ENCODE data around the gene NDRG4. TPM values are rescaled to one million over a fixed set of nuclear protein-coding genes. Genes with fewer than 3 reads are reported as not detected.
A peak's percentile ranks its signal among the peaks of the same experiment; 100 is the strongest.

NDRG4 gene, protein sequence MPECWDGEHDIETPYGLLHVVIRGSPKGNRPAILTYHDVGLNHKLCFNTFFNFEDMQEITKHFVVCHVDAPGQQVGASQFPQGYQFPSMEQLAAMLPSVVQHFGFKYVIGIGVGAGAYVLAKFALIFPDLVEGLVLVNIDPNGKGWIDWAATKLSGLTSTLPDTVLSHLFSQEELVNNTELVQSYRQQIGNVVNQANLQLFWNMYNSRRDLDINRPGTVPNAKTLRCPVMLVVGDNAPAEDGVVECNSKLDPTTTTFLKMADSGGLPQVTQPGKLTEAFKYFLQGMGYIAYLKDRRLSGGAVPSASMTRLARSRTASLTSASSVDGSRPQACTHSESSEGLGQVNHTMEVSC
- 1.8 and 5.1 TPM in 2 replicates for total RNA-seq
- polyA plus RNA-seq = 4.0 and 8.3 TPM in 2 replicates
- 4.4 and 7.8 TPM in 2 replicates for polyA plus RNA-seq (2012)
- 18.1 and 53.4 TPM in 2 replicates for polyA minus RNA-seq (ENCODE audit: low replicate concordance)

DNA sequence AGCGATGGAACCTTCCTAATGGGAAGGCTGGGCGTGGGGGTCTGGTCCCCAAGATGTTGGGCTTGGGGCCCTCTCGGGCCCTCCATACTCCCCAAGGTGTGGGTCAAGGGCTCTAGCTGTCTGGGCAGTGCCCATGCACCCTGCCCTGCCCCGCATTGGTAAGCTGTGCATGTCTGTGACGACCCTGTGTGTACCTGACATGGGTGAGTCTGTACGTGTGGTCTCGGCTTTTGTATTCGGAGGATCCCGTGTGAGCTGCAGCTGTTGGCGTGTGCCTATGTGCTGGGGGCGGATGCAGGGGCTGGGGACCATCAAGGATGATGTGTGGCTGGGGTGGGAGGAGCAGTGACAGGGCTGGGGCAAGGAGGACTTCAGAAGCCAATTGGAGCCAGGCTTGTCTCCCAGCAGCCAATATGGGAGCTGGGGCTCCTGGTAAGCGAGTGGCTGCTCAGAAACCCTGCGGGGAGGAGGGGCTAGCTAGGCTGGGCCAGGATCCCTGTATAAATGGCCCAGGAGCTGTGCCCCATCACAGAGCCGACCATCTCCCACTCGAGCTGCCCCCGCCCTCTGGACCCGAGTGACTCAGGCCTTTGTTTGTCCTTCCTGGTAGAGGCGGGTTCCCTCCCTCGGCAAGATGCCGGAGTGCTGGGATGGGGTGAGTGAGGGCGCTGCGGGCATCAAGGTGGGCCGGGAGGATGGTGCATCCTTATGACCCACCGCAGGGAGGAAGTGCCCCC is at the start of gene NDRG4:
Gene NDRG4 (plus strand): TSS at position 529 of the 737 bp plus-strand sequence. CDS start 106 bp downstream, at position 635.
- peak within 1 kb of the TSS; percentile 80 for H3K4me2 ChIP-seq (ENCODE audit: extremely low read depth, insufficient read depth, low read length)
- H3K36me3 ChIP-seq (ENCODE audit: control insufficient read depth, insufficient read depth, low read length) = no peaks in the 10 kb centered on the region
- H3K4me3 ChIP-seq (replicated peaks in 1 of 4; ENCODE audit: control extremely low read depth in 1 of 4, insufficient read depth in 1 of 4, low read depth in 3 of 4, low read length in 4 of 4) = peak within 1 kb of the TSS; percentile 21 to 58 (median 44)
- H3K79me2 ChIP-seq (ENCODE audit: control insufficient read depth, insufficient read depth, low read length) = no peaks in the 10 kb centered on the region
- H3K27me3 ChIP-seq (ENCODE audit: control insufficient read depth, insufficient read depth, low read length) = peaks cover 7% of the 10 kb centered on the region
- DNase-seq (ENCODE audit: low read depth in 2 of 2) = peak; percentile 80 to 93
- TF ChIP-seq, protein P1, sequence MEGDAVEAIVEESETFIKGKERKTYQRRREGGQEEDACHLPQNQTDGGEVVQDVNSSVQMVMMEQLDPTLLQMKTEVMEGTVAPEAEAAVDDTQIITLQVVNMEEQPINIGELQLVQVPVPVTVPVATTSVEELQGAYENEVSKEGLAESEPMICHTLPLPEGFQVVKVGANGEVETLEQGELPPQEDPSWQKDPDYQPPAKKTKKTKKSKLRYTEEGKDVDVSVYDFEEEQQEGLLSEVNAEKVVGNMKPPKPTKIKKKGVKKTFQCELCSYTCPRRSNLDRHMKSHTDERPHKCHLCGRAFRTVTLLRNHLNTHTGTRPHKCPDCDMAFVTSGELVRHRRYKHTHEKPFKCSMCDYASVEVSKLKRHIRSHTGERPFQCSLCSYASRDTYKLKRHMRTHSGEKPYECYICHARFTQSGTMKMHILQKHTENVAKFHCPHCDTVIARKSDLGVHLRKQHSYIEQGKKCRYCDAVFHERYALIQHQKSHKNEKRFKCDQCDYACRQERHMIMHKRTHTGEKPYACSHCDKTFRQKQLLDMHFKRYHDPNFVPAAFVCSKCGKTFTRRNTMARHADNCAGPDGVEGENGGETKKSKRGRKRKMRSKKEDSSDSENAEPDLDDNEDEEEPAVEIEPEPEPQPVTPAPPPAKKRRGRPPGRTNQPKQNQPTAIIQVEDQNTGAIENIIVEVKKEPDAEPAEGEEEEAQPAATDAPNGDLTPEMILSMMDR (conservative IDR thresholded peaks at IDR 0.05 in 1 of 2, IDR thresholded peaks at IDR 0.05 in 1 of 2; ENCODE audit: low read depth in 1 of 2, low read length in 2 of 2) = no peak
- no peak for TF ChIP-seq EZH2 (IDR thresholded peaks at IDR 0.05; ENCODE audit: low read length, missing control alignments)
- peak within 1 kb of the TSS; percentile 30 for H2AFZ ChIP-seq (ENCODE audit: low read length)
- H3K9me3 ChIP-seq (ENCODE audit: control insufficient read depth, insufficient read depth, low read depth, low read length) = no peaks in the 10 kb centered on the region
- peak within 1 kb of the TSS; percentile 16 for H3K9ac ChIP-seq (ENCODE audit: insufficient read depth, low read length)
- no peak within 1 kb of the TSS for H3K27ac ChIP-seq (ENCODE audit: insufficient read depth, low read length)
- H3K4me1 ChIP-seq (ENCODE audit: control insufficient read depth, extremely low read depth, insufficient read depth, low read length) = peaks cover 8% of the 10 kb centered on the region
- H4K20me1 ChIP-seq (ENCODE audit: control insufficient read depth, extremely low read depth, insufficient read depth, low read length) = no peaks in the 10 kb centered on the region

DNA sequence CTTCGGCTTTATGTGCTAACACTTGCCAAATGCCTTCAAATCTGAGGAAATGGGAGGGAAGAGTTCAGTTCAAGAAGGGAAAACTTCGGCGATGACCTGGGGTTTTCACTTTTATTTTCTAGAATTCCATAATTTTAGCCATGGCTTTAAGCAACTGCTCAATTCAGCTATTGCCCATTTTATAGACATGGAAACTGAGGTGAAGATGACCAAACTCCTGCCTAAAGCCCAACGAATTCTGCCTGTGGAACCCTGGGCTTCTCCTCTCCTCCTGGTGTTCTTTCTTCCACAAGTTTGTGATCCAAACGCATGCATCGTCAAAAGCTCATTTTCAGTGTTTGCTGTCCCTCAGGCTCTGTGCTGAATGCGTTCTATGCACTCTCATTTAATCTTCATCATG is 49.4 kb upstream of the NDRG4 start:
- no peak overlapping the region for H3K27ac ChIP-seq (ENCODE audit: insufficient read depth, low read length)
- no peaks in the 10 kb centered on the region for H3K36me3 ChIP-seq (ENCODE audit: control insufficient read depth, insufficient read depth, low read length)
- TF ChIP-seq EZH2 (IDR thresholded peaks at IDR 0.05; ENCODE audit: low read length, missing control alignments) = no peak

DNA sequence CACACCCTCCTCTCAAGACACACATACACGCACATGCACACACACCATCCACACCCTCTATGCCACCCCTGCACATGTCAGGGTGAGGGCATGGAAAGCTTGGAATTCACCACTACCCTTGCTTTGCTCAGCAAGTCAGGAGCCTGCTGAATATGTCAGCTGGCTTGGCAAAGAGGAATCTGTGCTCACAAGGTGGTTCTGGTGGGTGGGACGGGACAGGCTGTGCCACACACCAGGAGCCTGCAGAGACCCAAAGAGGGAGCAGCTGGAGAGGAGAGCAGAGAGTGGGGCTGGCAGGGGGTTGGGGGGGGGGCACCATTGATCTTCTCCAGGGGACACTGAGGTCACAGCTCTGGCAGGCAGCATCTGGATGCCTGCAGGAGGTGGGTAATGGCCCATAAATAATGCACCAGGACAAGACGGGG is 48.7 kb upstream of the NDRG4 start:
- Histone ChIP-seq H3K4me2 (ENCODE audit: extremely low read depth, insufficient read depth, low read length) (no peak overlapping the region), H3K9ac (ENCODE audit: insufficient read depth, low read length) (no peak overlapping the region), H3K9me3 (ENCODE audit: control insufficient read depth, insufficient read depth, low read depth, low read length) (no peaks in the 10 kb centered on the region), H4K20me1 (ENCODE audit: control insufficient read depth, extremely low read depth, insufficient read depth, low read length) (no peaks in the 10 kb centered on the region), H3K4me1 (ENCODE audit: control insufficient read depth, extremely low read depth, insufficient read depth, low read length) (no peaks in the 10 kb centered on the region), H2AFZ (ENCODE audit: low read length) (no peak overlapping the region), H3K79me2 (ENCODE audit: control insufficient read depth, insufficient read depth, low read length) (no peaks in the 10 kb centered on the region), H3K4me3 (replicated peaks in 1 of 4; ENCODE audit: control extremely low read depth in 1 of 4, insufficient read depth in 1 of 4, low read depth in 3 of 4, low read length in 4 of 4) (no peak overlapping the region), H3K27ac (ENCODE audit: insufficient read depth, low read length) (no peak overlapping the region), H3K27me3 (ENCODE audit: control insufficient read depth, insufficient read depth, low read length) (no peaks in the 10 kb centered on the region), H3K36me3 (ENCODE audit: control insufficient read depth, insufficient read depth, low read length) (no peaks in the 10 kb centered on the region)
- TF ChIP-seq, protein P1 (conservative IDR thresholded peaks at IDR 0.05 in 1 of 2, IDR thresholded peaks at IDR 0.05 in 1 of 2; ENCODE audit: low read depth in 1 of 2, low read length in 2 of 2) = no peak
- TF ChIP-seq EZH2 (IDR thresholded peaks at IDR 0.05; ENCODE audit: low read length, missing control alignments) = no peak
- no peak for DNase-seq (ENCODE audit: low read depth in 2 of 2)

More for the DNA sequence above, 49.4 kb upstream of the NDRG4 start:
- no peaks in the 10 kb centered on the region for H3K4me1 ChIP-seq (ENCODE audit: control insufficient read depth, extremely low read depth, insufficient read depth, low read length)
- H3K4me3 ChIP-seq (replicated peaks in 1 of 4; ENCODE audit: control extremely low read depth in 1 of 4, insufficient read depth in 1 of 4, low read depth in 3 of 4, low read length in 4 of 4) = no peak overlapping the region
- no peak overlapping the region for H3K4me2 ChIP-seq (ENCODE audit: extremely low read depth, insufficient read depth, low read length)
- no peaks in the 10 kb centered on the region for H4K20me1 ChIP-seq (ENCODE audit: control insufficient read depth, extremely low read depth, insufficient read depth, low read length)
- H3K79me2 ChIP-seq (ENCODE audit: control insufficient read depth, insufficient read depth, low read length) = no peaks in the 10 kb centered on the region
- no peak overlapping the region for H2AFZ ChIP-seq (ENCODE audit: low read length)
- H3K27me3 ChIP-seq (ENCODE audit: control insufficient read depth, insufficient read depth, low read length) = no peaks in the 10 kb centered on the region
- H3K9me3 ChIP-seq (ENCODE audit: control insufficient read depth, insufficient read depth, low read depth, low read length) = no peaks in the 10 kb centered on the region
- no peak overlapping the region for H3K9ac ChIP-seq (ENCODE audit: insufficient read depth, low read length)
- DNase-seq (ENCODE audit: low read depth in 2 of 2) = no peak
